SJSA1 (cell line): ENCODE data around the gene RAB40C. TPM values are rescaled to one million over a fixed set of nuclear protein-coding genes. Genes with fewer than 3 reads are reported as not detected.

ENCODE experiments used
- DNase-seq, 2 experiments: peaks; one replicate each; pipeline ENCODE4 v3.0.0-alpha.2; 2015 to 2020; ENCODE audit warnings: low spot score in 2 of 2, low read depth in 1 of 2
- H3K27ac ChIP-seq: fragments of 250-450 bp; sonication (Bioruptor Pico); 2 replicates; pipeline ENCODE4 v1.5.1; 2020; ENCODE audit warnings: mild to moderate bottlenecking, moderate library complexity
- H3K27me3 ChIP-seq: fragments of 250-450 bp; sonication (Bioruptor Pico); replicated peaks from 2 replicates; pipeline ENCODE4 v1.5.1; 2020; ENCODE audit warnings: mild to moderate bottlenecking, moderate library complexity
- H3K36me3 ChIP-seq: fragments of 250-450 bp; sonication (Bioruptor Pico); 2 replicates; pipeline ENCODE4 v1.5.1; 2020; ENCODE audit warnings: mild to moderate bottlenecking
- H3K4me1 ChIP-seq: fragments of 250-450 bp; sonication (Bioruptor Pico); replicated peaks from 2 replicates; pipeline ENCODE4 v1.6.1; 2021; ENCODE audit warnings: mild to moderate bottlenecking
- H3K4me3 ChIP-seq: fragments of 250-450 bp; sonication (Bioruptor Pico); 2 replicates; pipeline ENCODE4 v1.5.1; 2020; ENCODE audit warnings: mild to moderate bottlenecking
- H3K9me3 ChIP-seq: fragments of 250-450 bp; sonication (Bioruptor Pico); replicated peaks from 2 replicates; pipeline ENCODE4 v1.5.1; 2020; ENCODE audit warnings: mild to moderate bottlenecking
- total RNA-seq: library from RNA; depleted of rRNA; stranded (reverse); fragments of >200 nt; shearing (Covaris generic); gene quantifications from 2 replicates; pipeline ENCODE4 v1.2.3, GENCODE V29; 2014

RAB40C gene
- total RNA-seq, 1 experiment from 2014 or later = 17.8 TPM

DNA sequence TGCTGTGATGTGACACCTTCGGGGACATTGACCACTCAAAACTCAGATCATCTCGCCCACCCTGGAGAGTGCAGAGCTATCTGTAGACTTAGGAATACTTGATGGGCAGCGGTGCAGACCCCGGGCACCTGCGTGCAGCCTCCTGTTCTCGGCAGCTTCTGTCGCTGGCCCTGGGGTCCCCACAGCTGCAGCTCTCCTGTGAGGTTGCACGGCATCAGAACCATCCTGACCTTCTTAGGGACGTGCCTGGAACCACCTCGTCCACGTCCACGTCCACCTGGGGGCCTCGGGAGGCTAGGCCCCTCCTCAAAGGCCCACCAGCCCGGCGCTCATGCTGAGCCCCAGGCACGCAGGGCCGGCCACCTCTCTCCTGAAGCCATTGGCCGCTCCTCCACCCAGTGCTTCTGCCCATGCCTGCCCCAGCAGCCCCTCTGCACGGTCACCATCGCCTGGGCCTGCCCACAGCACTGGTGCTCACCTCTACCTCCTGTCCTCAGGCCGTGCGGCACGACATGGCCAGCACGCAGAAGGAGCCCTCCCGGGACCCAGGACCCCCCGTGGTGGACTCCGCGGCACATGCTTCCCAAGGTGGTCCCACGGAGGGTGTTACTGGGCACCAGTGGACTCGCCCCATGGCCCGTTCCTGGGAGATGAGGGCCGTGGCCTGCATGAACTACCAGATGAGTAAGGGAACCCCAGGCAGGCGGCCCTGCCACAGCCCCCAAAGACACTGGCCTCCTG is 38.6 kb downstream of the RAB40C start:
- no peak for DNase-seq
- H3K4me3 ChIP-seq = no peak overlapping the region

GRCh38 chr16:629185-629832 is 39.4 kb downstream of the RAB40C start:
- DNase-seq = no peak
- H3K36me3 ChIP-seq = peaks cover 29% of the 10 kb centered on the region
- peaks cover 23% of the 10 kb centered on the region for H3K4me1 ChIP-seq
- no peaks in the 10 kb centered on the region for H3K9me3 ChIP-seq
- H3K27ac ChIP-seq = no peak overlapping the region
- H3K27me3 ChIP-seq = no peaks in the 10 kb centered on the region
- H3K4me3 ChIP-seq = no peak overlapping the region

More for the DNA sequence above, 38.6 kb downstream of the RAB40C start:
- H3K9me3 ChIP-seq = no peaks in the 10 kb centered on the region
- H3K36me3 ChIP-seq = peaks cover 23% of the 10 kb centered on the region
- H3K27me3 ChIP-seq = no peaks in the 10 kb centered on the region
- peaks cover 23% of the 10 kb centered on the region for H3K4me1 ChIP-seq
- no peak overlapping the region for H3K27ac ChIP-seq

DNA sequence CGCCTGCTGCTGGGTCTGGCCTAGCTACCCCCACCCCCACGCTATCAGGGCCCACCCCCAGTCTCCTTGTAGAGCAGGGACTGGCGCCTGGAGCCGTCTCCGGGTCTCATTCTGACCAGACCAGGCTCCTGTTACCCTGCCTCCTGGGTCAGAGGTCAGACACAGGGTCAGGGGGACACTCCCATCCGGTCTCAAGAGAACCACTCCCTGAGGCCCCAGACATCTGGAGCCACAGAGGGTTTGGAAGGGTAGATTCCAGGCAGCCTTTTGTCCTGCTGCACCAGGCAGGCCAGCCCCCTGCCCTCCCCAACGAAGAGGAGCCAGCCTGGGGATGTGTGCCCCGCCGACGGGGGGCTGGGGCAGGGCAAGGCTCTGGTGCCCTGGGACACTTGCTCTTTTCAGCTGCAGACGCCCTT is 40.0 kb downstream of the RAB40C start:
- Histone ChIP-seq H3K27ac (no peak overlapping the region), H3K27me3 (no peaks in the 10 kb centered on the region)

GRCh38 chr16:630249-630814 is 40.5 kb downstream of the RAB40C start:
- peaks cover 31% of the 10 kb centered on the region for H3K36me3 ChIP-seq
- H3K27me3 ChIP-seq = no peaks in the 10 kb centered on the region
- no peak overlapping the region for H3K4me3 ChIP-seq
- no peak for DNase-seq
- H3K9me3 ChIP-seq = no peaks in the 10 kb centered on the region
- H3K4me1 ChIP-seq = peaks cover 29% of the 10 kb centered on the region
- H3K27ac ChIP-seq = no peak overlapping the region

More for the DNA sequence above, 40.0 kb downstream of the RAB40C start:
- Histone ChIP-seq H3K9me3 (no peaks in the 10 kb centered on the region), H3K36me3 (peaks cover 31% of the 10 kb centered on the region), H3K4me3 (no peak overlapping the region), H3K4me1 (peaks cover 24% of the 10 kb centered on the region)
- DNase-seq = no peak

DNA sequence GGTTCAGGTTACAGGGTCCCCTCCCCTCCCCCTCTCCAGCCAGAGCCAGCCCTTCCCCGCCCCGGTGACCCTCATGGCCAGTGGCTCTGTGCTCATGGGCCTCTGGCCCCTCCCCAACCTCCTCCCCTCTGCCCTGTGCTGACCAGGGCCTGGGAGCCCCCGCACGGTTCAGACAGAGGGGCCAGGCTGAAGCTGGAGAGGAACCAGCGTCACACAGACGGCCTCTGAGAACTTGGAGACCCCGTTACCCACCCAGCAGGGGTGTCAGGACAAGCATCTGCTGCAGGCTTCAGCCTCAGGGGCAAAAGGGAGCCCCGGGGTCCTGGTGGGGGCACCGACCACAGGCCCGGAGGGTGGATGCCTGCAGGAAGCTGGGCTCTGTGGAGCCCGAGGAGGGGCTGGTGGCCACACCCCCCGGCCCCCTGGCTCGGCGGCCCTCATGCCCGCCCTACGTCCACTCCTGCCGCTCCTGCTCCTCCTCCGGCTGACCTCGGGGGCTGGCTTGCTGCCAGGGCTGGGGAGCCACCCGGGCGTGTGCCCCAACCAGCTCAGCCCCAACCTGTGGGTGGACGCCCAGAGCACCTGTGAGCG is 41.0 kb downstream of the RAB40C start, which contains the start of gene WFIKKN1:
TSS of gene WFIKKN1 (plus strand) at position 171 of the 591 bp plus-strand sequence. CDS start at position 440, 269 bp downstream.
- H3K27me3 ChIP-seq = no peaks in the 10 kb centered on the region
- H3K4me1 ChIP-seq = peaks cover 34% of the 10 kb centered on the region
- no peak within 1 kb of the TSS for H3K27ac ChIP-seq
- no peaks in the 10 kb centered on the region for H3K9me3 ChIP-seq
- H3K36me3 ChIP-seq = peaks cover 25% of the 10 kb centered on the region
- DNase-seq = no peak
- no peak within 1 kb of the TSS for H3K4me3 ChIP-seq

DNA sequence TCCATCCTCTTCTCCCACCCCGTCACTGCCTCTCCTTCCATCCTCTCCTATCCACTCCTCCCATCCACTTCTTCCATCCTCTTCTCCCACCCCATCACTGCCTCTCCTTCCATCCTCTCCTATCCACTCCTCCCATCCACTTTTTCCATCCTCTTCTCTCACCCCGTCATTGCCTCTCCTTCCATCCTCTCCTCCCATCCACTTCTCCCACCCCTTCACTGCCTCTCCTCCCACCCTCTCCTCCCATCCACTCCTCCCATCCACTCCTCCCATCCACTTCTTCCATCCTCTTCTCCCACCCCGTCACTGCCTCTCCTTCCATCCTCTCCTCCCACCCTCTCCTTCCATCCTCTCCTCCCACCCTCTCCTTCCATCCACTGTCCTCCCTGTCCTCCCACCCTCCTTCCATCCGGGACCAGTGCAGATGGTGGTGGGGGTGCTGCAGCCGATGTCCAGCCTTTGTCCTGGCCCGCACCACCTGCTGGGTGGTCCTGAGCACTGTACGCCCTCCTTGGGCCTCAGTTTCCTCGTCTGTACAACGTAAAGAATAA is 42.0 kb downstream of the RAB40C start:
- Histone ChIP-seq H3K27me3 (no peaks in the 10 kb centered on the region), H3K9me3 (no peaks in the 10 kb centered on the region), H3K4me3 (no peak overlapping the region), H3K36me3 (peaks cover 19% of the 10 kb centered on the region), H3K4me1 (peaks cover 31% of the 10 kb centered on the region), H3K27ac (no peak overlapping the region)
- DNase-seq = no peak

- H3K4me3 ChIP-seq = no peak overlapping the region
- no peaks in the 10 kb centered on the region for H3K9me3 ChIP-seq
- peaks cover 14% of the 10 kb centered on the region for H3K36me3 ChIP-seq
- no peak overlapping the region for H3K27ac ChIP-seq
- H3K27me3 ChIP-seq = no peaks in the 10 kb centered on the region
- no peak for DNase-seq
- peaks cover 28% of the 10 kb centered on the region for H3K4me1 ChIP-seq
Measured at GRCh38 chr16:632486-633335, 42.8 kb downstream of the RAB40C start.

DNA sequence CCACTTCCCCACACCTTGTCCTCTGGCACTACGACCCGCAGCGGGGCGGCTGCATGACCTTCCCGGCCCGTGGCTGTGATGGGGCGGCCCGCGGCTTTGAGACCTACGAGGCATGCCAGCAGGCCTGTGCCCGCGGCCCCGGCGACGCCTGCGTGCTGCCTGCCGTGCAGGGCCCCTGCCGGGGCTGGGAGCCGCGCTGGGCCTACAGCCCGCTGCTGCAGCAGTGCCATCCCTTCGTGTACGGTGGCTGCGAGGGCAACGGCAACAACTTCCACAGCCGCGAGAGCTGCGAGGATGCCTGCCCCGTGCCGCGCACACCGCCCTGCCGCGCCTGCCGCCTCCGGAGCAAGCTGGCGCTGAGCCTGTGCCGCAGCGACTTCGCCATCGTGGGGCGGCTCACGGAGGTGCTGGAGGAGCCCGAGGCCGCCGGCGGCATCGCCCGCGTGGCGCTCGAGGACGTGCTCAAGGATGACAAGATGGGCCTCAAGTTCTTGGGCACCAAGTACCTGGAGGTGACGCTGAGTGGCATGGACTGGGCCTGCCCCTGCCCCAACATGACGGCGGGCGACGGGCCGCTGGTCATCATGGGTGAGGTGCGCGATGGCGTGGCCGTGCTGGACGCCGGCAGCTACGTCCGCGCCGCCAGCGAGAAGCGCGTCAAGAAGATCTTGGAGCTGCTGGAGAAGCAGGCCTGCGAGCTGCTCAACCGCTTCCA is 43.6 kb downstream of the RAB40C start:
- Histone ChIP-seq H3K36me3 (peaks cover 13% of the 10 kb centered on the region), H3K27ac (no peak overlapping the region), H3K4me3 (no peak overlapping the region), H3K4me1 (peaks cover 26% of the 10 kb centered on the region), H3K9me3 (no peaks in the 10 kb centered on the region), H3K27me3 (no peaks in the 10 kb centered on the region)
- no peak for DNase-seq

DNA sequence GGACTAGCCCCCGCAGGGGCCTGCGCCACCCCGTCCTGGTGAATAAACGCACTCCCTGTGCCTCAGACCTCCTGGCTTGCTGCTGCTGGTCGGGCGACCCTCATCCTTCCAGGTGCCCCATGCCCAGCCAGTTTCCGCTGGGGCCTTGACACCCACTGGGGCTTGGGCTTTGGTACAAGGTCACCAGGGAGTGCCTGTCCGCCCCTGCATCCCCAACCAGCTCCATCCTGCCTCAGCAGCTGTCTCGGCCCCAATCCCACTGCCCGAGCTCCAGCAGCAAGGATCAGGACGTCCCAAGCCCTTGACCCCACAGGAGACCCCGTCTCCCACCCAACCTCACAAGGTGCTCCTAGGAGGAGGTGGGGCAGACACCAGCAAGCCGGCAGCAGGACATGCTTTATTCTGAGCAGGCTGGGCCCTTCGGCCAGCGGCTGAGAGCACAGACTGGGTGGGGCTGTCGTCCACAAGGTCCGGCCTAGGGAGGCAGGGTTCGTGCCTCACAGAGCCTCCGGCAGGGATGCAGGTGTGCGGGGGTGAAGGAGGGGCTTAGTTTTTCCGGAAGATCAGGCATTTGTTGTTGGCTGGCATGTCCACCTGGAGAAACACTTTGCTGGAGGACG is 44.3 kb downstream of the RAB40C start:
- no peak for DNase-seq
- H3K36me3 ChIP-seq = peaks cover 13% of the 10 kb centered on the region
- no peaks in the 10 kb centered on the region for H3K27me3 ChIP-seq
- no peak overlapping the region for H3K4me3 ChIP-seq
- H3K4me1 ChIP-seq = peaks cover 26% of the 10 kb centered on the region
- no peak overlapping the region for H3K27ac ChIP-seq
- H3K9me3 ChIP-seq = no peaks in the 10 kb centered on the region

DNA sequence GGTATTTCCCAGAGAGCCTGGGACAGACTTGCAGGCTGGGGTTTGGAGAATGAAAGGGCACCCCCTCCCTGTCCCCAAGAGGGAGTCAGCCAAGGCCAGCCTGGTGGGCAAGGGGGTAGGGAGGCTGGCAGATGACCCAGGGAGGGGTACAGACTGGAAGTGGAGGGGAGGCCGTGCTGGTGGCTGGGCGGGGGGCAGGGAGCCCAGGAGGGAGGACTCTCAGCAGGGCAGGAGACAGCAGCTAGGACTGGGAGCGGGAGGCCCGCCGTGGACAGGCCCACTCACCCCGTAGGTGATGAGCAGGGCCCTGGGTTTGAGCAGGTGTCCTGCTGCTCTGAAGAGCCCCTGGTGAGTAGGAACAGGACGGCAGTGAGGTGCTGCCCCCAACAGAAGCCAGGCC is 45.1 kb downstream of the RAB40C start:
- Histone ChIP-seq H3K27ac (no peak overlapping the region), H3K4me1 (peaks cover 26% of the 10 kb centered on the region), H3K9me3 (no peaks in the 10 kb centered on the region), H3K27me3 (no peaks in the 10 kb centered on the region), H3K36me3 (peaks cover 13% of the 10 kb centered on the region), H3K4me3 (peak overlapping the region; percentile 65; the same call in 1 of the 2 replicates)
- DNase-seq = no peak

GRCh38 chr16:635573-636205 is 45.8 kb downstream of the RAB40C start:
- Histone ChIP-seq H3K36me3 (peaks cover 13% of the 10 kb centered on the region), H3K4me1 (peaks cover 26% of the 10 kb centered on the region), H3K27ac (no peak overlapping the region), H3K4me3 (peak overlapping the region; percentile 65), H3K27me3 (no peaks in the 10 kb centered on the region), H3K9me3 (no peaks in the 10 kb centered on the region)
- DNase-seq = no peak
